Brain microvascular endothelial cell (primary cell): ENCODE results near the gene HRH3.

Source experiments
- DNase-seq: peaks from one replicate; pipeline ENCODE4 v3.0.0-alpha.2; 2020
- H3K27ac ChIP-seq: fragments of 250-450 bp; sonication (Bioruptor Pico); 2 replicates; pipeline ENCODE4 v1.5.1; 2020; ENCODE audit warnings: mild to moderate bottlenecking, moderate library complexity
- H3K27me3 ChIP-seq: fragments of 250-450 bp; sonication (Bioruptor Pico); replicated peaks from 2 replicates; pipeline ENCODE4 v1.5.1; 2020; ENCODE audit warnings: mild to moderate bottlenecking
- H3K36me3 ChIP-seq: fragments of 250-450 bp; sonication (Bioruptor Pico); replicated peaks from 2 replicates; pipeline ENCODE4 v1.5.1; 2020; ENCODE audit warnings: mild to moderate bottlenecking
- H3K4me3 ChIP-seq: 2 replicates; pipeline ENCODE4 v1.5.1; 2011; ENCODE audit warnings: low read depth, mild to moderate bottlenecking, control low read depth, low read length, moderate library complexity
- in situ Hi-C: cut with HindIII; loops from 2 replicates; pipeline ENCODE4 v1.10.0; 2017; ENCODE audit warnings: low sequenced_read_pairs, low pct_ligation_motif_present
- TF ChIP-seq, protein P1 (sequence below): IDR thresholded peaks from 2 replicates; pipeline ENCODE4 v1.5.1; 2011; ENCODE audit warnings: low read depth, mild to moderate bottlenecking, moderate library complexity, low read length, control low read depth, inconsistent platforms; ENCODE audit errors: missing control alignments

The HRH3 gene

DNA sequence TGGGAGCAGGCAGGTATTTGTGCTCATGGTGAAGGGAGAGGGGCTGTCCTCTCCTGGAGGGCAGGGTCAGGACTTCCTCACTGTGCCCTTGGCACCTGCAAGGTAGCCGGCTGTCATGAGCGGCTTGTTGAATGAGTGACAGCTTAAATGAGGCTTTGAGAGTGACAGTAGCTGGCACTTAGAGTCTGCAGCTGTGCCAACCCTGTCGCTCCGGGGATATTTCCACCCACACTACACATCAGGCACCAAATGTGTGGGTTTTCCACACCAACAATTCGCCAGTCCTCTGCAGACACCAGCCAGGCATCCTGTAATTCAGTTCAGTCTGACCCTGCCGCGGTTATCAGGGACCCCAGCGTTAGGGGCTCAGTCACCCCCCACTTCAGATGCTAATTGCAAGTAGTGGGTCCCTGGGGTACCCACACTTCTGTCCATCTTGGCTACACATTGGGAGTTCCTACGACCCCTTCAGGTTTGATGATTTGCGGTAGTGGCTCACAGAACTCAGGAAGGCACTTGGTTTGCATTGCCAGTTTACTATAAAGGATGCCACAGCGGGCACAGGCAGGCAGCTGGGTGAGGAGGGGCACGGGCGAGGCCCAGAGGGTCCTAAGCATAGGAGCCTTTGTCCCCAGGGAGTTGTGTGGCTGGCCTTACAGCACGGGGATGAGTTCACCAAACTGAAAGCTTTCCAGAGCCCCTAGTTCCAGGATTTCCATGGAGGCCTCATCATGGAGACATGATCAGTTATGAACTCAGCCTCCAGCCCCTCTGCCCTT lies 28.1 kb downstream of the HRH3 start:
- no peak for DNase-seq
- Histone ChIP-seq H3K27me3 (no peaks in the 10 kb centered on the region), H3K27ac (no peak overlapping the region), H3K4me3 (no peak overlapping the region), H3K36me3 (peaks cover 3% of the 10 kb centered on the region)
- in situ Hi-C loops = no loop called here
- TF ChIP-seq, protein P1, sequence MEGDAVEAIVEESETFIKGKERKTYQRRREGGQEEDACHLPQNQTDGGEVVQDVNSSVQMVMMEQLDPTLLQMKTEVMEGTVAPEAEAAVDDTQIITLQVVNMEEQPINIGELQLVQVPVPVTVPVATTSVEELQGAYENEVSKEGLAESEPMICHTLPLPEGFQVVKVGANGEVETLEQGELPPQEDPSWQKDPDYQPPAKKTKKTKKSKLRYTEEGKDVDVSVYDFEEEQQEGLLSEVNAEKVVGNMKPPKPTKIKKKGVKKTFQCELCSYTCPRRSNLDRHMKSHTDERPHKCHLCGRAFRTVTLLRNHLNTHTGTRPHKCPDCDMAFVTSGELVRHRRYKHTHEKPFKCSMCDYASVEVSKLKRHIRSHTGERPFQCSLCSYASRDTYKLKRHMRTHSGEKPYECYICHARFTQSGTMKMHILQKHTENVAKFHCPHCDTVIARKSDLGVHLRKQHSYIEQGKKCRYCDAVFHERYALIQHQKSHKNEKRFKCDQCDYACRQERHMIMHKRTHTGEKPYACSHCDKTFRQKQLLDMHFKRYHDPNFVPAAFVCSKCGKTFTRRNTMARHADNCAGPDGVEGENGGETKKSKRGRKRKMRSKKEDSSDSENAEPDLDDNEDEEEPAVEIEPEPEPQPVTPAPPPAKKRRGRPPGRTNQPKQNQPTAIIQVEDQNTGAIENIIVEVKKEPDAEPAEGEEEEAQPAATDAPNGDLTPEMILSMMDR = no peak

DNA sequence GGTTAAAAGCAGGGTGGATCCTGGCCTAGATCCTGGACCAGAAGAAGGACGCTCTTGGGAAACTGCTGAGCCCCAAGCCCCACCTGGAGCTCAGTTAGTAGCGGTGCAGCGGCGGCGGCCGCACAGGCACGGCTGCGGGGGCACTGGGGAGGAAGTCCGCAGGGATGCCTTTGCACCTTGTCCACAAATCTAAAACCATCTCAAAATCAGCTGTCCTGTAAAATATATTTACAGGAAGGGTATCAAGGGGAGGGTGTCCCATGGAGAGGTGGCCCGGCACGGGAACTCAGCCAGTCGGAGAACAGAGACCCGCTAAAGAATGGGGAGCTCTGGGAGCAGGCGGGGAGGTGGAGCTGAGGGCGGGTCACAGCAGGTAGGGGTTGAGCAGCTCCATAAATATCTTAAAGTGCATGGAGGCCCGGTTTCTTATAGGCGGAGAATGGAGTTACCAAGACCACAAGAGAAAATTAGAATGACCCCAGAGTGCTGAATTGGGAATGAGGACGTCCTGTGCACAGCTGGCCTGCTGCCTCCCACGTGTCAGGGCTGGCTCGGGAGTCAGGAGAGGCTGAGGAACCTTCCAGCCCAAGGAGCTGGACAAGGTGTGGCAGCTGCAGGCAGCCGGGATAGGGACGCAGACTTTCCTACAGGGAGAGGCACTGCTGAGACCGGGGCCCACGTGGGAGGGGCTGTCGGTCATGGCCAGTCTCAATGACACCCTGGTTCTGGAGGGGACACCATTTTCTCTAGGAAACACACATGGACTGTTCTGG lies 29.3 kb downstream of the HRH3 start:
- peaks cover 3% of the 10 kb centered on the region for H3K36me3 ChIP-seq
- no peaks in the 10 kb centered on the region for H3K27me3 ChIP-seq
- no peak overlapping the region for H3K4me3 ChIP-seq
- no peak for DNase-seq
- H3K27ac ChIP-seq = no peak overlapping the region
- TF ChIP-seq, protein P1 = no peak
- in situ Hi-C loops = no loop called here

DNA sequence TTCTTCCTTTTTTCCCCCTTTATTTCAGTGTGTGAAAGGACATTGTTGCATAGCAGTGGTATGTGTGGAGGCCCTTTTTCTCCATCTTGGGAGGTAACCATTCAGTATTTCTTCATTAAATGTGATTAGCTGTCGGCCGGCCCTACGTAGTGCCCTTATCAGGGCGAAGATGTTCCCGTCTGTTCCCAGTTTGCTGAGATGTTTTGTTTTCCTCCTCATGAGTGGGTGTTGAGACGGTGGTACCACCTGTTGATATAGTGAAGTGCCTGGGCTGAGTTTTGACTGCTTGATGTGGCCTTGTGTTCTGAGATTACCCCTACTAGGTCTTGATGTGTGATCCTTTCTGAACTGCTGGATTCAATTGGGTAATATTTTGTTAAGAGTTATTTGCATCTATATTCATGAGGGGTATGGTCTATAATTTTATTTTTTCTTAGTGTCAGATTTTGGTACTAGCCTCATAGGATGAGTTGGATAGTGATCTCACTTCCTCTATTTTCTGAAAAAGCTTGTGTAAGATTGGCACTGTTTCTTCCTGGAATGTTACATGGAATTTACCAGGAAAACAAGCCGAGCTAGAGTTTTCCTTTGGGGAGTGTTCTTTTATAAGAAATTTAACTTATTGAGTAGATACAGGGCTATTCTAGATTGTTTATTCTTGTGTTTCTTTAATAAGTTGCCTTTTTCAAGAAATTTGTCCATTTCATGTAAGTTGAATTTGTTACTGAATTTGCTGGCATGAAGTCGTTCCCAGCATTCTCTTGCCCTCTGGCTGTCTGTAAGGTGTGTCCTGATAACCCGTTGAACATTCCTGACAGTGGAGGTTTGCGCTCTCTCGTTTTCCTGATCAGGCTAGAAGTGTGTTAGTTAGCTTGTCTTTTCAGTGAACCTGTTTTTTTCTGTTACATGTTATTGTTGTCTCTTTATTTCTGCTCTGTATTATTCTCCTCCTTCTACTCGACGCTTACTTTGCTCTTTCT lies 32.9 kb downstream of the HRH3 start:
- in situ Hi-C loops = no loop called here
- Histone ChIP-seq H3K36me3 (peaks cover 3% of the 10 kb centered on the region), H3K27me3 (no peaks in the 10 kb centered on the region), H3K4me3 (no peak overlapping the region), H3K27ac (no peak overlapping the region)
- TF ChIP-seq, protein P1 = no peak
- no peak for DNase-seq

DNA sequence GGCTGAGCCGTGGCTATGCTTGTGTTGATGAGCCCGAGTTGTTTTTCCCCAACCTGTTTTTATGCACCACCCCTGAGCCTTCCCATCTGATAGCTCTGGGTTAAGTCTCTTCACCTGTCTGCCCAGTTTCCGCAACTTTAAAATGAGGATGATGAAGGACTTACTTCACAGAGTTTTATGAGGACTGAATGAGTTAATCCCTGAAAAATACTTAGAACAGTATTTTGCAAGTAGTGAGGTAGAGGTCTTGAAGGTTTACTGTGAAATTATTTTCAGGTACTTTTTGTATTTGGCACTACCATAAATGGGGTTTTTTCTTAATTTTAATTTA lies 34.0 kb downstream of the HRH3 start:
- TF ChIP-seq, protein P1 = no peak
- Histone ChIP-seq H3K27ac (no peak overlapping the region), H3K4me3 (no peak overlapping the region), H3K36me3 (no peaks in the 10 kb centered on the region), H3K27me3 (no peaks in the 10 kb centered on the region)
- no peak for DNase-seq
- in situ Hi-C loops = no loop called here

DNA sequence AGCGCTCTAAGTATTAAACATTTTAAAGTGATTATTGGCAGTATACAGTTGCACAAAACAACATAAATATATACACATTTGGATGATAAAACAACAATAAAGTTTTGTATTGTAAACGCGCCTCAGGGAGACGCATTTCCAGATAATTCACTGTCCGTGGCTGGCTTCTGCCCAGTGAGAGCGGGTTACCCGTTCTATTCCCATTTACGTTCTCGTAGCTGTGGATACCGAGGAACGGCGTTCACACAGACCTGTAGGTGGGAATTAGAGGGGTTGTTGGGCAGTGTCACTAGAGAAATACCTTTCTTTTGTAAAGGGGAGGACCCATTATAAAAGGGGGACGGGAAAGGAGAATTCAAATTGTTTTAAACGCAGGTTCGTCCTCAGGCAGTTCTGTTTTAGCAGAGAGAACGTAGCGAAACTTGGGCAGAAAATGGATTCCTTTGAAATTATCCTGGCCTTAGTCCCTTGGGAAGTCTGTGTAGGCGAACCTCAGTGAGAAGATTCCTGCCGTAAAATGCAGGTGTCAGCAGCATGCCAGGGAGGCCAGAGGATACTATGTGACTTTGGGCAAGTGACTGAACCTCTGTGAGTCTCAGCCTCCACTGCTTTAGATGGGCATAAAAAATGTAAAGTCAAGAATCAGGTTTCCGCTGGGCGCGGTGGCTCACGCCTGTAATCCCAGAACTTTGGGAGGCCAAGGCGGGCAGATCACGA lies 36.5 kb downstream of the HRH3 start:
- H3K4me3 ChIP-seq = peak overlapping the region; percentile 92
- H3K36me3 ChIP-seq = no peaks in the 10 kb centered on the region
- H3K27ac ChIP-seq = peak overlapping the region; percentile 93
- TF ChIP-seq, protein P1 = no peak
- in situ Hi-C loops = no loop called here
- H3K27me3 ChIP-seq = no peaks in the 10 kb centered on the region
- no peak for DNase-seq
